Loucy (cell line): Measurements from ENCODE around the gene RNF212B.
"Not testable (repeated sequence)": the region's sequence is repeated elsewhere in the genome, so short reads cannot be mapped to it uniquely, and the experiment has no call there.

Source experiments
- H2AFZ ChIP-seq: fragments of 200-600 bp; sonication (generic); 2 replicates; pipeline ENCODE4 v1.6.0; 2016; ENCODE audit warnings: antibody characterized with exemption, mild to moderate bottlenecking, low read length, moderate library complexity
- H3F3A ChIP-seq: fragments of 200-600 bp; 2 replicates; pipeline ENCODE4 v1.6.0; 2016; ENCODE audit warnings: antibody characterized with exemption, low read depth, mild to moderate bottlenecking
- H3K27me3 ChIP-seq: fragments of 200-600 bp; sonication (generic); 2 replicates; pipeline ENCODE4 v1.6.1; 2014; ENCODE audit warnings: low read length, mild to moderate bottlenecking; ENCODE audit not compliant: insufficient read depth, poor library complexity, severe bottlenecking
- H3K36me3 ChIP-seq: fragments of 200-600 bp; sonication (generic); 2 replicates; pipeline ENCODE4 v1.6.1; 2016; ENCODE audit warnings: low read length; ENCODE audit not compliant: insufficient read depth
- H3K4me1 ChIP-seq: fragments of 200-600 bp; sonication (generic); 2 replicates; pipeline ENCODE4 v1.5.1; 2014; ENCODE audit warnings: low read length, mild to moderate bottlenecking; ENCODE audit not compliant: insufficient read depth, poor library complexity, severe bottlenecking
- H3K4me2 ChIP-seq: fragments of 200-600 bp; sonication (generic); 2 replicates; pipeline ENCODE4 v1.6.0; 2014; ENCODE audit warnings: antibody characterized with exemption, low read length, low read depth, mild to moderate bottlenecking; ENCODE audit not compliant: poor library complexity, severe bottlenecking
- H3K4me3 ChIP-seq: fragments of 200-600 bp; sonication (generic); 2 replicates; pipeline ENCODE4 v1.5.1; 2014; ENCODE audit warnings: low read length, mild to moderate bottlenecking, mixed read lengths; ENCODE audit not compliant: poor library complexity, severe bottlenecking
- H3K79me2 ChIP-seq: fragments of 200-600 bp; sonication (generic); 2 replicates; pipeline ENCODE4 v1.6.1; 2014; ENCODE audit warnings: low read length; ENCODE audit not compliant: insufficient read depth
- H3K9ac ChIP-seq: fragments of 200-600 bp; sonication (generic); 2 replicates; pipeline ENCODE4 v1.6.0; 2014; ENCODE audit warnings: mild to moderate bottlenecking, low read depth, low read length, moderate library complexity; ENCODE audit not compliant: poor library complexity, severe bottlenecking
- H3K9me2 ChIP-seq: fragments of 200-600 bp; sonication (generic); replicated peaks from 2 replicates; pipeline ENCODE4 v1.6.1; 2016; ENCODE audit warnings: low read depth, low read length, mixed read lengths
- H3K9me3 ChIP-seq: fragments of 200-600 bp; sonication (generic); 2 replicates; pipeline ENCODE4 v1.6.1; 2014; ENCODE audit warnings: mild to moderate bottlenecking, antibody characterized with exemption, low read length, low read depth; ENCODE audit not compliant: insufficient read depth
- H4K20me1 ChIP-seq: fragments of 200-600 bp; sonication (generic); 2 replicates; pipeline ENCODE4 v1.6.0; 2014; ENCODE audit warnings: antibody characterized with exemption, low read length, mild to moderate bottlenecking; ENCODE audit not compliant: insufficient read depth, poor library complexity, severe bottlenecking
- EZH2phosphoT487 ChIP-seq: fragments of 200-600 bp; IDR thresholded peaks from 2 replicates; pipeline ENCODE4 v1.6.1; 2018; ENCODE audit warnings: antibody characterized with exemption, mild to moderate bottlenecking, moderate library complexity, borderline replicate concordance
- TF ChIP-seq, protein P1 (sequence below): fragments of 200-600 bp; sonication (generic); conservative IDR thresholded peaks from 2 replicates; pipeline ENCODE4 v1.5.1; 2014; ENCODE audit warnings: mild to moderate bottlenecking, antibody characterized with exemption, low read length

RNF212B gene, protein sequence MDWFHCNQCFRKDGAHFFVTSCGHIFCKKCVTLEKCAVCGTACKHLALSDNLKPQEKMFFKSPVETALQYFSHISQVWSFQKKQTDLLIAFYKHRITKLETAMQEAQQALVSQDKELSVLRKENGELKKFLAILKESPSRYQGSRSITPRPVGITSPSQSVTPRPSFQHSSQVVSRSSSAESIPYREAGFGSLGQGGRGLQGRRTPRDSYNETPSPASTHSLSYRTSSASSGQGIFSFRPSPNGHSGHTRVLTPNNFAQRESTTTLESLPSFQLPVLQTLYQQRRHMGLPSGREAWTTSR

DNA sequence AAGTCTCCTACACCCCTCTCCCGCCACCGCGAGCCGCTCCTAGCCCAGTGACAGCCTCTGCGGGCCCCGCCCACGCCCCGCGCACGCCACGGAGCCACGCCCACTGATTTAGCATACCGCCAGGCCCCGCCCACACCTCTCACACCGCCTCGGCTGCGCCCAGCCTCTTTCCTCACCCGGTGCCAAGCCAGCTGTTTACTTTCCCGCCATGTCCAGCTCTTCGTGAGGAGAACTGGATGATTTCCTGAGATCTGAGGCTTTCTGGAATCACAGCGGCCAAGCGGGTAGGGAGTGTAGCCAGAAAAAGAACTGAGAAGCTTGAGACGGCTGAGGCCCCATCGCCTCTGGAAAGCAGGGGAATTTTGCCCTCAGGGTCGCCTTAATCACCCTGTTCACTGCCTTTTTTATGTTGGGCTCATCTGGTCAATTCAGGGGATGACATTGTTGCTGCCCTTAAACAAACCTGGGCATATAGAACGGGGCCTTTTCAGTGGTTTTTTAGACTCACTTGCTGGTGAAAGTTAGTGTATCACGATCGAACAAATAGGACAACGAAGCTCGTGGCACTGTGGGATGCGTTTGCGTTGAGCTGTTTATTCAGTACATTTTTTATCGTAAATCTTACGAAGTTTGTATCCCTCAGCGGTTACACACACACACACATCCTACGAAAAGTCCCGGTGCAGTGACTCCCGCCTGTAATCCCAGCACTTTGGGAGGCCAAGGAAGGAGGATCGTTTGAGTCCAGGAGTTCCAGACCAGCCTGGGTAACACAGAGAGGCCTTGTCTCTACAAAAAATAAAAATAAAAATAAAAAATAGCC lies at the start of gene RNF212B:
RNF212B (plus strand) TSS at position 165 of the 823 bp plus-strand sequence. CDS start 2,410 bp downstream, outside the sequence.
- H3K27me3 ChIP-seq: no peaks in the 10 kb centered on the region
- H3K4me2 ChIP-seq: peak within 1 kb of the TSS; percentile 48
- H3K4me3 ChIP-seq: no peak within 1 kb of the TSS
- no peaks in the 10 kb centered on the region for H3K4me1 ChIP-seq
- no peaks in the 10 kb centered on the region for H3F3A ChIP-seq
- no peaks in the 10 kb centered on the region for H3K36me3 ChIP-seq
- no peaks in the 10 kb centered on the region for H4K20me1 ChIP-seq
- peak within 1 kb of the TSS; percentile 65 for H2AFZ ChIP-seq
- H3K9ac ChIP-seq: no peak within 1 kb of the TSS
- H3K79me2 ChIP-seq: no peaks in the 10 kb centered on the region
- TF ChIP-seq, protein P1, sequence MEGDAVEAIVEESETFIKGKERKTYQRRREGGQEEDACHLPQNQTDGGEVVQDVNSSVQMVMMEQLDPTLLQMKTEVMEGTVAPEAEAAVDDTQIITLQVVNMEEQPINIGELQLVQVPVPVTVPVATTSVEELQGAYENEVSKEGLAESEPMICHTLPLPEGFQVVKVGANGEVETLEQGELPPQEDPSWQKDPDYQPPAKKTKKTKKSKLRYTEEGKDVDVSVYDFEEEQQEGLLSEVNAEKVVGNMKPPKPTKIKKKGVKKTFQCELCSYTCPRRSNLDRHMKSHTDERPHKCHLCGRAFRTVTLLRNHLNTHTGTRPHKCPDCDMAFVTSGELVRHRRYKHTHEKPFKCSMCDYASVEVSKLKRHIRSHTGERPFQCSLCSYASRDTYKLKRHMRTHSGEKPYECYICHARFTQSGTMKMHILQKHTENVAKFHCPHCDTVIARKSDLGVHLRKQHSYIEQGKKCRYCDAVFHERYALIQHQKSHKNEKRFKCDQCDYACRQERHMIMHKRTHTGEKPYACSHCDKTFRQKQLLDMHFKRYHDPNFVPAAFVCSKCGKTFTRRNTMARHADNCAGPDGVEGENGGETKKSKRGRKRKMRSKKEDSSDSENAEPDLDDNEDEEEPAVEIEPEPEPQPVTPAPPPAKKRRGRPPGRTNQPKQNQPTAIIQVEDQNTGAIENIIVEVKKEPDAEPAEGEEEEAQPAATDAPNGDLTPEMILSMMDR: no peak
- TF ChIP-seq EZH2phosphoT487: no peak
- no peaks in the 10 kb centered on the region for H3K9me3 ChIP-seq
- H3K9me2 ChIP-seq: no peaks in the 10 kb centered on the region

DNA sequence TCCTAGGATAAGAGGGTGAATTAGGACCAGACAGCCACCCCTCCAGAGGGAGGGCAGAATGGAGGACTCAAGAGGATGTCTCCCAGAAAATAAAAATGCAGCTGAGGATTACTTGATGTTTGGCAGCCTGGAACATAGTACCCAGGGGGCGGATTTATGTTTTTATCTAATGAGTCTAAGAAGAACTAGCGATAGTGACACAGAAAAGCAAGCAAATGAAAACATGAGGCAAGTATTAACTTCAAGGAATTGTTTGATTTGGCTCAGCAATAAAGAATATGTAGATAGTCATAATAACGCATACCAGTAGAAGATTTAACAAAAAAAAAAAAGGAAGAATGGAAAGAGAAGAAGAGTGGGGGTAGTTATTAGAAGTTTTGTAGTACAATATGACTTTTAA lies 44.3 kb upstream of the RNF212B start:
- H3K9me3 ChIP-seq: no peaks in the 10 kb centered on the region
- no peaks in the 10 kb centered on the region for H3K4me1 ChIP-seq
- no peak overlapping the region for H3K9ac ChIP-seq
- no peaks in the 10 kb centered on the region for H3K36me3 ChIP-seq
- H2AFZ ChIP-seq: no peak overlapping the region
- TF ChIP-seq, protein P1: no peak
- TF ChIP-seq EZH2phosphoT487: no peak
- no peaks in the 10 kb centered on the region for H3K79me2 ChIP-seq
- H3K9me2 ChIP-seq: no peaks in the 10 kb centered on the region
- H4K20me1 ChIP-seq: no peaks in the 10 kb centered on the region
- H3F3A ChIP-seq: no peaks in the 10 kb centered on the region
- no peak overlapping the region for H3K4me3 ChIP-seq
- H3K4me2 ChIP-seq: no peak overlapping the region
- H3K27me3 ChIP-seq: no peaks in the 10 kb centered on the region

DNA sequence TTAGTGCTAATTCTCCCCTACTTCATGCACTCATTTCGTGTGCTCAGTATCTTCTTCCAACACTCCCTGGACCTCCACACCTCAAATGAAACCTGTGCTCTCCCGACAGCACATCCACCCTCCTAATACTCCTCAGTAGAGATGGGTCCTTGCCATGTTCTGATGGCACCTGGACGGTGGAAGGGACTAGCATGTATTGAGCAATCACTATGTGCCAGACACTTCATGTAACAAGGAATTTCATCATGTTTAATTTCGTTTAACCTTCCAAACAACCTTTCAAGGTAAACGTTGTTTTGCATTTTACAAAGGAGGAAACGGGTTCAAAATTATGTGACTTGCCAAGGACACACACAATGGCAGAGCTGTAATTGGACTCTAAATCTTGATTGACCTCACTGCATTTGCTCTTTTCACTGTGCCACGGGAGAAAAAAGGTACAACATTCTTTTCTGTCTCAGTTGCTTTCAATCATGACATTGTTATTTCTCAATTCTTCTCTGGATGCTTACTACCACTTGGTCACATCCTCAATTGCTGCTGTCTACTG lies 42.1 kb upstream of the RNF212B start:
- H3F3A ChIP-seq: no peaks in the 10 kb centered on the region
- H3K4me3 ChIP-seq: no peak overlapping the region
- no peak overlapping the region for H3K4me2 ChIP-seq
- H4K20me1 ChIP-seq: no peaks in the 10 kb centered on the region
- H3K9ac ChIP-seq: no peak overlapping the region
- TF ChIP-seq, protein P1: no peak
- no peak for TF ChIP-seq EZH2phosphoT487
- no peaks in the 10 kb centered on the region for H3K27me3 ChIP-seq
- H3K79me2 ChIP-seq: no peaks in the 10 kb centered on the region
- H3K9me3 ChIP-seq: no peaks in the 10 kb centered on the region
- H3K4me1 ChIP-seq: no peaks in the 10 kb centered on the region
- H2AFZ ChIP-seq: no peak overlapping the region
- no peaks in the 10 kb centered on the region for H3K36me3 ChIP-seq
- H3K9me2 ChIP-seq: no peaks in the 10 kb centered on the region

DNA sequence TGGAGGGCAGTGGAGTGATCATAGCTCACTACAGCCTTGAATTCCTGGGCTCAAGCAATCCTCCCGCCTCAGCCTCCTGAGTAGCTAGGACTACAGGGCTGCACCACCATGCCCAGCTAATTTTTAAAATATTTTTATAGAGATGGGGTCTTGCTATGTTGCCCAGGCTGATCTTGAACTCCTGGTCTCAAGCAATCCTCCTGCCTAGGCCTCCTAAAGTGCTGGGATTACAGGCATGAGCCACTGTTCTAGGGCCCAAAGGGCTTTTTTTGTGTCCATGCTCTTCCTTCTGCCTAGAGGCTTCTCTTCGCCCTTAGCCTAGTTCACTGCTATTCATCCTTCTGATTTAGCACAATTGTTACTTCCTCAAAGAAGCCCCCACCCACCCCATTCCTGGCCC lies 41.2 kb upstream of the RNF212B start:
- H3K9me2 ChIP-seq, H3K4me1 ChIP-seq, H3K9me3 ChIP-seq, H3K36me3 ChIP-seq, H3K27me3 ChIP-seq, H3K4me2 ChIP-seq, H4K20me1 ChIP-seq, H3K79me2 ChIP-seq, H2AFZ ChIP-seq, H3F3A ChIP-seq, H3K9ac ChIP-seq, H3K4me3 ChIP-seq: not testable (repeated sequence)

DNA sequence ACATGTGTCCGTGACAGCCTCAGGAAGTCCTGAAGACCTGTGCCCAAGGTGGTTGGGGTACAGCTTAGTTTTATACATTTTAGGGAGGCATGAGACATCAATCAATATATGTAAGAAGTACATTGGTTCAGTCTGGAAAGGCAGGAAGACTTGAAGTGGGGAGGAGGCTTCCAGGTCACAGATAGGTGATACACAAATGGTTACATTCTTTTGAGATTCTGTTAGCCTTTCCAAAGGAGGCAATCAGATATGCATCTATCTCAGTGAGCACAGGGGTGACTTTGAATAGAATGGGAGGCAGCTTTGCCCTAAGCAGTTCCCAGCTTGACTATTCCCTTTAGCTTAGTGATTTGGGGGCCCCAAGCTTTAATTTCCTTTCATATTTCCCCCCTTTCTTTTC lies 38.6 kb upstream of the RNF212B start:
- H4K20me1 ChIP-seq, H2AFZ ChIP-seq, H3K9me3 ChIP-seq, H3K9ac ChIP-seq, H3K27me3 ChIP-seq, H3K4me3 ChIP-seq, H3F3A ChIP-seq, H3K4me2 ChIP-seq, H3K9me2 ChIP-seq, H3K36me3 ChIP-seq, H3K4me1 ChIP-seq, H3K79me2 ChIP-seq: not testable (repeated sequence)
